ENCODE measurements around the gene CLRN1. TPM values are rescaled to one million over a fixed set of nuclear protein-coding genes. Genes with fewer than 3 reads are reported as not detected.

Gene CLRN1
- total RNA-seq, 1 donor from 2014 or later: not detected

GRCh38 chr3:150878996-150879575 lies 93.4 kb downstream of the CLRN1 start:
- no peaks in the 10 kb centered on the region for H3K36me3 Mint-ChIP-seq (ENCODE audit: low read depth, unreplicated experiment)

GRCh38 chr3:150878290-150878689 lies 94.2 kb downstream of the CLRN1 start:
- no peaks in the 10 kb centered on the region for H3K9me3 ChIP-seq (ENCODE audit: insufficient read depth, low read depth, low read length)

More at GRCh38 chr3:150878996-150879575, 93.4 kb downstream of the CLRN1 start:
- Histone ChIP-seq H3K4me2 (ENCODE audit: low read length) (no peak overlapping the region), H3K9ac (ENCODE audit: low read length) (no peak overlapping the region), H3K27me3 (ENCODE audit: insufficient read depth, low read length) (peaks cover 11% of the 10 kb centered on the region), H3K9me3 (ENCODE audit: insufficient read depth, low read depth, low read length) (no peaks in the 10 kb centered on the region), H2AFZ (ENCODE audit: low read depth, low read length) (no peak overlapping the region), H3K36me3 (ENCODE audit: insufficient read depth, low read length) (no peaks in the 10 kb centered on the region), H3K4me1 (ENCODE audit: insufficient read depth, low read length) (no peaks in the 10 kb centered on the region), H3K4me3 (ENCODE audit: insufficient read depth, low read depth, low read length) (no peak overlapping the region), H4K20me1 (ENCODE audit: insufficient read depth, low read length) (no peaks in the 10 kb centered on the region), H3K27ac (ENCODE audit: low read depth, low read length) (no peak overlapping the region), H3K79me2 (ENCODE audit: insufficient read depth, low read length) (no peaks in the 10 kb centered on the region)
- Mint-ChIP-seq H3K4me1 (ENCODE audit: low read depth, unreplicated experiment) (peaks cover 7% of the 10 kb centered on the region), H3K4me3 (ENCODE audit: unreplicated experiment) (no peak overlapping the region), H3K27ac (ENCODE audit: unreplicated experiment) (no peak overlapping the region), H3K27me3 (ENCODE audit: low read depth, unreplicated experiment) (peaks cover 22% of the 10 kb centered on the region), H3K9me3 (ENCODE audit: unreplicated experiment) (no peaks in the 10 kb centered on the region)
- FAIRE-seq (no peak), DNase-seq (ENCODE audit: low read depth) (no peak)
- TF ChIP-seq, protein P1, sequence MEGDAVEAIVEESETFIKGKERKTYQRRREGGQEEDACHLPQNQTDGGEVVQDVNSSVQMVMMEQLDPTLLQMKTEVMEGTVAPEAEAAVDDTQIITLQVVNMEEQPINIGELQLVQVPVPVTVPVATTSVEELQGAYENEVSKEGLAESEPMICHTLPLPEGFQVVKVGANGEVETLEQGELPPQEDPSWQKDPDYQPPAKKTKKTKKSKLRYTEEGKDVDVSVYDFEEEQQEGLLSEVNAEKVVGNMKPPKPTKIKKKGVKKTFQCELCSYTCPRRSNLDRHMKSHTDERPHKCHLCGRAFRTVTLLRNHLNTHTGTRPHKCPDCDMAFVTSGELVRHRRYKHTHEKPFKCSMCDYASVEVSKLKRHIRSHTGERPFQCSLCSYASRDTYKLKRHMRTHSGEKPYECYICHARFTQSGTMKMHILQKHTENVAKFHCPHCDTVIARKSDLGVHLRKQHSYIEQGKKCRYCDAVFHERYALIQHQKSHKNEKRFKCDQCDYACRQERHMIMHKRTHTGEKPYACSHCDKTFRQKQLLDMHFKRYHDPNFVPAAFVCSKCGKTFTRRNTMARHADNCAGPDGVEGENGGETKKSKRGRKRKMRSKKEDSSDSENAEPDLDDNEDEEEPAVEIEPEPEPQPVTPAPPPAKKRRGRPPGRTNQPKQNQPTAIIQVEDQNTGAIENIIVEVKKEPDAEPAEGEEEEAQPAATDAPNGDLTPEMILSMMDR (IDR thresholded peaks at IDR 0.05; ENCODE audit: insufficient read depth, low read depth, low read length): no peak
- no peak for TF ChIP-seq EZH2 (IDR thresholded peaks at IDR 0.05; ENCODE audit: insufficient read depth, low read length)

GRCh38 chr3:150877303-150877702 lies 95.2 kb downstream of the CLRN1 start:
- no peak overlapping the region for H3K27ac Mint-ChIP-seq (ENCODE audit: unreplicated experiment)
- no peak overlapping the region for H3K9ac ChIP-seq (ENCODE audit: low read length)
- no peak overlapping the region for H3K4me3 ChIP-seq (ENCODE audit: insufficient read depth, low read depth, low read length)
- no peak overlapping the region for H3K4me3 Mint-ChIP-seq (ENCODE audit: unreplicated experiment)
- H3K4me2 ChIP-seq (ENCODE audit: low read length): no peak overlapping the region
- H3K9me3 Mint-ChIP-seq (ENCODE audit: unreplicated experiment): no peaks in the 10 kb centered on the region
- H3K79me2 ChIP-seq (ENCODE audit: insufficient read depth, low read length): no peaks in the 10 kb centered on the region
- peaks cover 7% of the 10 kb centered on the region for H3K4me1 Mint-ChIP-seq (ENCODE audit: low read depth, unreplicated experiment)
- no peaks in the 10 kb centered on the region for H3K36me3 ChIP-seq (ENCODE audit: insufficient read depth, low read length)
- H4K20me1 ChIP-seq (ENCODE audit: insufficient read depth, low read length): no peaks in the 10 kb centered on the region
- peaks cover 13% of the 10 kb centered on the region for H3K27me3 Mint-ChIP-seq (ENCODE audit: low read depth, unreplicated experiment)
- H3K36me3 Mint-ChIP-seq (ENCODE audit: low read depth, unreplicated experiment): no peaks in the 10 kb centered on the region
- H2AFZ ChIP-seq (ENCODE audit: low read depth, low read length): no peak overlapping the region
- no peaks in the 10 kb centered on the region for H3K9me3 ChIP-seq (ENCODE audit: insufficient read depth, low read depth, low read length)
- FAIRE-seq (no peak), DNase-seq (ENCODE audit: low read depth) (no peak)
- no peaks in the 10 kb centered on the region for H3K4me1 ChIP-seq (ENCODE audit: insufficient read depth, low read length)
- peaks cover 11% of the 10 kb centered on the region for H3K27me3 ChIP-seq (ENCODE audit: insufficient read depth, low read length)
- TF ChIP-seq, protein P1 (IDR thresholded peaks at IDR 0.05; ENCODE audit: insufficient read depth, low read depth, low read length): no peak
- TF ChIP-seq EZH2 (IDR thresholded peaks at IDR 0.05; ENCODE audit: insufficient read depth, low read length): no peak
- H3K27ac ChIP-seq (ENCODE audit: low read depth, low read length): no peak overlapping the region

More at GRCh38 chr3:150878290-150878689, 94.2 kb downstream of the CLRN1 start:
- DNase-seq (ENCODE audit: low read depth): no peak
- Mint-ChIP-seq H3K36me3 (ENCODE audit: low read depth, unreplicated experiment) (no peaks in the 10 kb centered on the region), H3K27me3 (ENCODE audit: low read depth, unreplicated experiment) (peaks cover 15% of the 10 kb centered on the region), H3K9me3 (ENCODE audit: unreplicated experiment) (no peaks in the 10 kb centered on the region), H3K4me1 (ENCODE audit: low read depth, unreplicated experiment) (peaks cover 7% of the 10 kb centered on the region), H3K27ac (ENCODE audit: unreplicated experiment) (no peak overlapping the region), H3K4me3 (ENCODE audit: unreplicated experiment) (no peak overlapping the region)
- TF ChIP-seq, protein P1 (IDR thresholded peaks at IDR 0.05; ENCODE audit: insufficient read depth, low read depth, low read length): no peak
- TF ChIP-seq EZH2 (IDR thresholded peaks at IDR 0.05; ENCODE audit: insufficient read depth, low read length): no peak
- peaks cover 8% of the 10 kb centered on the region for H3K27me3 ChIP-seq (ENCODE audit: insufficient read depth, low read length)
- FAIRE-seq: no peak
- no peaks in the 10 kb centered on the region for H3K79me2 ChIP-seq (ENCODE audit: insufficient read depth, low read length)
- no peak overlapping the region for H3K9ac ChIP-seq (ENCODE audit: low read length)
- no peak overlapping the region for H3K27ac ChIP-seq (ENCODE audit: low read depth, low read length)
- H3K36me3 ChIP-seq (ENCODE audit: insufficient read depth, low read length): no peaks in the 10 kb centered on the region
- no peaks in the 10 kb centered on the region for H3K4me1 ChIP-seq (ENCODE audit: insufficient read depth, low read length)
- H3K4me3 ChIP-seq (ENCODE audit: insufficient read depth, low read depth, low read length): no peak overlapping the region
- no peaks in the 10 kb centered on the region for H4K20me1 ChIP-seq (ENCODE audit: insufficient read depth, low read length)
- H2AFZ ChIP-seq (ENCODE audit: low read depth, low read length): no peak overlapping the region
- H3K4me2 ChIP-seq (ENCODE audit: low read length): no peak overlapping the region
